NK-92 treated with Interleukin-12 subunit alpha and Interleukin-12 subunit beta, amount 100 ng/mL, for 24 hours (cell line): ENCODE results near the gene TRIM15.
"Not testable (repeated sequence)": the region's sequence is repeated elsewhere in the genome, so short reads cannot be mapped to it uniquely, and the experiment has no call there.

ENCODE experiments used
- DNase-seq: peaks from one replicate; lab custom pipeline; 2025; lab: John Stamatoyannopoulos, UW

Gene TRIM15

GRCh38 chr6:30198166-30199084 is 35.1 kb downstream of the TRIM15 start:
- DNase-seq = no peak

GRCh38 chr6:30200551-30201281 is 37.4 kb downstream of the TRIM15 start:
- no peak for DNase-seq

GRCh38 chr6:30202366-30202765 is 39.0 kb downstream of the TRIM15 start:
- no peak for DNase-seq

DNA sequence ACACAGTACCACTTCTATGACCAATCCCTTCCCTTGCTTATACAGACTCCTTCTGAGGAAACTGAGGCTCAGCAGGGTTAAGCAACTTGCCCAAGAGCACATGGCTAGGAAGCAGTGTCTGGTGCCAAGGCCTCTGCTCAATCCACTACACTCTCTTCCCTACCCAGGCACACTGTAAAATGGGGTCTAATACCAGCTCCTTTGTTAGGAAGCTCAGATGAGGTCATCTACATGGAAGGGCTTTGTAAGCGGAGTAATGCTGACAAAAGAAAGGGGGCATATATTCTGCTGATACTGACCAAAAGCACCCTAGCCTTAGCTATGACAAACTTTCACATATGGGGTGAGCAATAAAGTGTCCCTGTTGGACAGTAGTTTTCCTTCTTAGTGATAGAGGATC is 40.8 kb downstream of the TRIM15 start:
- DNase-seq = no peak

DNA sequence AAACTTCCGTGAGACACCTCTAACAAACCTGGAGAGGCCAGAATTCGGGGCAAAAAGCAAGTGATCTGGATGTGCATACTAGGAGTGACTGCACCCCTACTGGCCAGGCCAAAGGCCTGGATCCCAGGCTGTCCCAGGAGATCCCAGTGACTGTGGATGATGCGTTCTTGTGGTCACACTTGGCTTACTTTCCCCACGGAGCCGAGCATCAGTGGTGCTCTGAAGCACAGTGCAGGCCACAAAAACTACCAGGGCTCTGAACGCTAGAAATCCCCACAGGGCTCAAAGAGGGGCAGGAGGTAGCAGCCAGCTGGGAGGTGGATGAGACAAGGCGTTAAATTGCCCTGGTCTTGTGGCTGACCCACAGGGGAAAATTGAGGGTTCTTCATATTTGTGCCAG is 42.8 kb downstream of the TRIM15 start:
- no peak for DNase-seq

- no peak for DNase-seq
Measured at GRCh38 chr6:30206799-30207618, 43.7 kb downstream of the TRIM15 start.

GRCh38 chr6:30207619-30208295 is 44.4 kb downstream of the TRIM15 start:
- no peak for DNase-seq

- no peak for DNase-seq
Measured at GRCh38 chr6:30211306-30211705, 48.0 kb downstream of the TRIM15 start.

DNA sequence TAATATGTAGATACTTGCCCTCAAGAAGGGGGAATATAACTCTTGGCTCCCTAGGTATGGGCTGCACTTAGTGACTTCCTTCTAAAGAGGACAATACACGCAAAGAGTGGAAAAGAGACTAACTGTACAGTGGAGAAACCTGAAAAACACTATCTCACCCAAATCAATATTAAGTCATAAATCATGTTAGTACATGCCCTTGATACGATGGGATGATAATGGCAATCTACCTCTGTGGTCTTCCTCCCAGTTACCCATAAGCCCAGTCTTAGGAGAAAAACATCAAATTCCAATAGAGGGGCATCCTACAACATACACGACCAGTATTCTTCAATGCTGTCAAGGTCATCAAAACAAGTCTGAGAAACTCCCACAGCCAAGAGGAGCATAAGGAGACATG is 48.6 kb downstream of the TRIM15 start:
- DNase-seq = no peak

DNA sequence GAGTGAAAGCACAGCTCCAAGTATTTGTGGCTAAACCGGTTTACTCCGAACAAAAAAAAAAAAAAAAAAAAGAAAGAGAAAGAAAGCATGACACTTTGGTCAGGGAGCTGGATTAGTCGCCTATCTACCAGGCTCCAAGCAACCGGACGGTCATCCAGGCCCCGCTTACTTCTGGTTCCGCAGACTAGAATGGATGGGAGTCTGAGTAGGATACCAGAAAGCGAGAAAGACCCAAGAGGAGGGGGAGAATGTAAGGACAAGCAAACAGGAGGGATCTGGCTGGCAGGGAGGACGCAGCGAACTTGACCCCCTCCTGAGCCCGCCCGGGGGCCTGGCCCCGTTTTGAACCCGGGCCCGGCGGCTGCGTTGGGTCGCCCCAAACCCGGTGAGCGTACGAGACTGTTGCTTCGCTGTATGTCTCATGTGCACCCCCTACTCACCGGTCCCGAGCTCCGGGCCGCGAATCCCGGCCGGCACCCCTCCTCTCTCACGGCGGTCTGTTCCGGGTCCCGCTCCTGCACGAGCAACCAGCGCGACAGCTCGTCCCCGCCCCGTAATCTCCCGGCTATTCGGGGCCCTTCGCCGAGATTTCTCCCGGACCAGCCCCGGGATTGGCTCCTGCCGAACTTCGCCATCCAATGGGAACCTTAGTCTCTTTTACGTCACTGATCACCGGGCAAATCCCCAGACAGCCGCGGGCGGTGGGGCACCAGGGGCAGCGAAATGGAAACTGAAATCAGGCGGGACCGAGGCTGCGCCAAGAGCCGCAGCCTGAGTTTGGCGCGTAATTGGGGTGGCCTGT is 49.7 kb downstream of the TRIM15 start, which contains the start of gene TRIM26:
Gene TRIM26, minus strand, starts transcription at position 542 of the 802 bp plus-strand sequence. CDS start 14,303 bp downstream, outside the sequence.
- peak; percentile 94 for DNase-seq

- DNase-seq = no peak
Measured at GRCh38 chr6:30213667-30213956, 50.3 kb downstream of the TRIM15 start.

GRCh38 chr6:30213957-30214656 is 50.8 kb downstream of the TRIM15 start:
- peak; percentile 71 for DNase-seq

DNA sequence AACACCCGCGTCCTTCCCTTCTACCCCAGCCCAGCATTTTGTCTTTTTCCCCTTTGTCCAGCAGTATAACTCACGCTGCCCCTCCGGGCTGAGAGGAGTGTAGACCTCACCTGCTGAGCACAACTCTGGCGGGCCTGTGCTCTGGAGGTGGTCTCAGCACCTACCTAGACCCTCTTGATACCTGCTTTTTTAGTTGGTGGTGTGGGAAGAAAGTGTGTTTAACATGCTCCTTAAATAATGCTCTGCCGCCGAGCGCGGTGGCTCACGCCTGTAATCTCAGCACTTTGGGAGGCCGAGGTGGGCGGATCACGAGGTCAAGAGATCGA is 51.3 kb downstream of the TRIM15 start:
- DNase-seq = no peak

DNA sequence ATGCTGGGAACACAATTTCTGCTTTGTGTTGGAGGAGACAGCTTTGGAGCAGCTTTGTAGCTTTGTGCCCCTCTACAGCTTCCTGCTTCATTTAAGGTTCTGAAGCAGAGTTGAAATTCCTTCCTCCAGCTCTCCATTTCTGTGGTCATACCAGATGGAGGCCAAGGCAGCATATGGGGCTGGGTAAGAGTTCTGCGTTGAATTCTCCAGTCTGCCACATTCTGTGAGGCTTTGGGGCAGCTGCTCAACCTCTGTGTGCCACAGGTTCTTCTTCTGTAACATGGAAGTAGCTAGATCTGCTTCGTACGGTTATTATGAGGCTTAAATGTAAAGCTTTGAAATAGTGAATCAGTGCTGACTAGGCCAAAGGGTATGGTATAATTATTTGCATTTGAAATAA is 52.8 kb downstream of the TRIM15 start:
- no peak for DNase-seq

- peak; percentile 24 for DNase-seq
Measured at GRCh38 chr6:30219244-30219643, 55.9 kb downstream of the TRIM15 start.

- DNase-seq = not testable (repeated sequence)
Measured at GRCh38 chr6:30221395-30221794, 58.0 kb downstream of the TRIM15 start.

GRCh38 chr6:30221956-30222355 is 58.6 kb downstream of the TRIM15 start:
- DNase-seq = not testable (repeated sequence)
